Testis (tissue), 3 donors: ENCODE data around the gene BTD. TPM values are rescaled to one million over a fixed set of nuclear protein-coding genes. Genes with fewer than 3 reads are reported as not detected.

Source experiments
- DNase-seq: peaks from one replicate; pipeline ENCODE4 v3.0.0-alpha.2; 2019
- H3K27ac ChIP-seq, 2 donors: fragments of 200-600 bp; sonication (generic); one replicate each; pipeline ENCODE4 v1.5.1; 2019
- H3K27me3 ChIP-seq: fragments of 200-600 bp; sonication (generic); one replicate; pipeline ENCODE4 v1.5.1; 2019
- H3K36me3 ChIP-seq: fragments of 200-600 bp; sonication (generic); one replicate; pipeline ENCODE4 v1.5.1; 2017; ENCODE audit warnings: low read depth; ENCODE audit errors: missing control alignments
- H3K4me1 ChIP-seq: fragments of 200-600 bp; sonication (generic); one replicate; pipeline ENCODE4 v1.5.1; 2019
- H3K4me3 ChIP-seq, 2 donors: fragments of 200-600 bp; sonication (generic); one replicate each; pipeline ENCODE4 v1.5.1; 2017 to 2019
- H3K9me3 ChIP-seq: fragments of 200-600 bp; sonication (generic); one replicate; pipeline ENCODE4 v1.5.1; 2017
- POLR2A ChIP-seq: fragments of 450-650 bp; IDR thresholded peaks from one replicate; pipeline ENCODE4 v1.6.1; 2017; ENCODE audit warnings: antibody characterized with exemption, mild to moderate bottlenecking, moderate library complexity
- WGBS, 2 donors: methylation state at CpG; one replicate each; pipeline ENCODE4 v1.1.5; 2018; 5-methylcytosine and 5-hydroxymethylcytosine counted together
- intact Hi-C: fragments of 100-400 bp; cut with DNase I; formaldehyde crosslinking; loops from one replicate; pipeline ENCODE4 v1.15.1; 2023; ENCODE audit warnings: low total_unique reads
- polyA plus RNA-seq: library from polyadenylated mRNA; stranded (reverse); fragments of 350-450 nt; fragmentation: Illumina TruSeq; extraction: RNeasy Lipid Tissue Mini Kit (QIAGEN cat#74804); gene quantifications from one replicate; pipeline ENCODE4 v1.2.3, GENCODE V29; 2014; ENCODE audit warnings: low read depth, low replicate concordance; ENCODE audit not compliant: insufficient read depth
- total RNA-seq, 2 donors: library from RNA; depleted of rRNA; stranded (reverse); fragments of >200 nt; gene quantifications; one replicate each; pipeline ENCODE4 v1.2.3, GENCODE V29; 2016
- TF ChIP-seq, protein P1 (sequence below), 3 experiments: fragments of 450-650 bp in 2 of 3; fragments of 200-600 bp in 1 of 3; sonication (generic) in 1 of 3; IDR thresholded peaks; one replicate each; pipeline ENCODE4 v1.5.1; 2016 to 2019; ENCODE audit warnings: antibody characterized with exemption in 3 of 3, mild to moderate bottlenecking in 2 of 3, moderate library complexity in 1 of 3

The BTD gene
- total and polyA plus RNA-seq, 3 donors from 2014 or later = 31.3 to 54.7 (median 44.7) TPM

DNA sequence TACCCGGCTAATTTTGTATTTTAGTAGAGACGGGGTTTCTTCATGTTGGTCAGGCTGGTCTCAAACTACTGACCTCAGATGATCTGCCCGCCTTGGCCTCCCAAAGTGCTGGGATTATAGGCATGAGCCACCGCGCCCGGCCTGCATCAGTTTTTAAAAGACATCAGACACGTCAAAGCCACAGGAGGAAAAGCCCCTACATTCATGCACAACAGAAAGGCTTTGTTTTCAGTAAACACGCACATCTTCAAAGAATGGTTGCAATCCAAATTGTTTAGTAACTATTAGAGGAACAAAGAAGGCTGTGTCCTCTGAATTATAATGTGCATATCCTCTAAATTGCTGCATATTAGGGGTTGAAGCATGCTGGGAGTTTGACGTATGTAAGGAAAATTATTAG lies 53.3 kb downstream of the BTD start:
- WGBS, 2 donors = 75 to 90% methylated on average over 9 of the region's 9 CpGs
- H3K36me3 ChIP-seq = no peaks in the 10 kb centered on the region

DNA sequence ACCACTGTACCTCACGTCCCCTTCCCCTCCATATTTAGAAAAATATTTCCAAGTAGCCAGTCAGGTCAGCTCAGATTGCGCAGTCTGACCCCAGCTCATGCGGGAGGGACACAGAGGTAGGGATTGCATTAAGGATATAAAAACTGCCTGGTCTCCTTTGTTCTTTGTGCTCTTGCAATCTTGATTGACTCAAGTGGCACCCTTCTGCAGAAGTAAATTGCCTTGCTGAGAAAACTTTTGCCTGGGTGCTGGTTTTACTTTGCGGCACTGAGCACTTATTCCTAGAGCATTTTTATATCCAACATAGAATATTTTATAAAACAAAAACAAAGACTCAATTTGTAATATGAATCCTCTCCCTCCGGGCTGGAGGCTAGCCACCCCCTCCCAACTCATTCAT lies 54.8 kb downstream of the BTD start:
- Histone ChIP-seq H3K4me1 (no peaks in the 10 kb centered on the region), H3K4me3 (no peak overlapping the region), H3K36me3 (no peaks in the 10 kb centered on the region), H3K9me3 (no peaks in the 10 kb centered on the region), H3K27ac (no peak overlapping the region), H3K27me3 (no peaks in the 10 kb centered on the region)
- intact Hi-C loops = no loop called here
- WGBS, 2 donors = 75 to 78% methylated on average over 5 of the region's 5 CpGs
- TF ChIP-seq, protein P1, sequence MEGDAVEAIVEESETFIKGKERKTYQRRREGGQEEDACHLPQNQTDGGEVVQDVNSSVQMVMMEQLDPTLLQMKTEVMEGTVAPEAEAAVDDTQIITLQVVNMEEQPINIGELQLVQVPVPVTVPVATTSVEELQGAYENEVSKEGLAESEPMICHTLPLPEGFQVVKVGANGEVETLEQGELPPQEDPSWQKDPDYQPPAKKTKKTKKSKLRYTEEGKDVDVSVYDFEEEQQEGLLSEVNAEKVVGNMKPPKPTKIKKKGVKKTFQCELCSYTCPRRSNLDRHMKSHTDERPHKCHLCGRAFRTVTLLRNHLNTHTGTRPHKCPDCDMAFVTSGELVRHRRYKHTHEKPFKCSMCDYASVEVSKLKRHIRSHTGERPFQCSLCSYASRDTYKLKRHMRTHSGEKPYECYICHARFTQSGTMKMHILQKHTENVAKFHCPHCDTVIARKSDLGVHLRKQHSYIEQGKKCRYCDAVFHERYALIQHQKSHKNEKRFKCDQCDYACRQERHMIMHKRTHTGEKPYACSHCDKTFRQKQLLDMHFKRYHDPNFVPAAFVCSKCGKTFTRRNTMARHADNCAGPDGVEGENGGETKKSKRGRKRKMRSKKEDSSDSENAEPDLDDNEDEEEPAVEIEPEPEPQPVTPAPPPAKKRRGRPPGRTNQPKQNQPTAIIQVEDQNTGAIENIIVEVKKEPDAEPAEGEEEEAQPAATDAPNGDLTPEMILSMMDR (IDR thresholded peaks at IDR 0.05) = no peak
- no peak for TF ChIP-seq POLR2A
- DNase-seq = no peak

More for the DNA sequence above, 53.3 kb downstream of the BTD start:
- H3K27ac ChIP-seq = no peak overlapping the region
- H3K4me3 ChIP-seq = no peak overlapping the region
- TF ChIP-seq POLR2A = no peak
- TF ChIP-seq, protein P1 (IDR thresholded peaks at IDR 0.05) = no peak
- intact Hi-C loops = no loop called here
- H3K27me3 ChIP-seq = no peaks in the 10 kb centered on the region
- no peaks in the 10 kb centered on the region for H3K4me1 ChIP-seq
- no peaks in the 10 kb centered on the region for H3K9me3 ChIP-seq
- DNase-seq = no peak

DNA sequence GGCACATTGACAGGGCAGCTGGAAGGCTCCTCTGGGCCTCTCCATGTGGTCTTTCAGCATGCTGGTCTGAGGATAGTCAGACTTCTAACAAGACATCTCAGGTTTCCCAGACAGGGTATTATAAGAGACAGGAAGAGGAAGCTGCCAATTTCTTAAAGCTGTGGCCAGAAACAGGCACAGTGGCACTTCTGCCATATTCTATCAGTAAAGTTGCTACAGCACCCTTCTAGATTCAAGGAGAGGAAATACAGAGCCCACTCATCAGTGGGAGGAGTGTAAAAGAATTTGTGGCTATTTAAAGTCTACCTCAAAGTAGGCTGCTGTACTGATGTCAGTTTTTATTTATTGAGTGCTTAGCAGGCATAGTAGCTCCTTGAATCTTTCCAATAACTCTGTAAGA lies 55.5 kb downstream of the BTD start:
- H3K9me3 ChIP-seq = no peaks in the 10 kb centered on the region
- no peak overlapping the region for H3K4me3 ChIP-seq
- intact Hi-C loops = no loop called here
- H3K36me3 ChIP-seq = no peaks in the 10 kb centered on the region
- no peaks in the 10 kb centered on the region for H3K27me3 ChIP-seq
- TF ChIP-seq POLR2A = no peak
- TF ChIP-seq, protein P1 (IDR thresholded peaks at IDR 0.05) = no peak
- H3K27ac ChIP-seq = no peak overlapping the region
- H3K4me1 ChIP-seq = no peaks in the 10 kb centered on the region
- DNase-seq = no peak

DNA sequence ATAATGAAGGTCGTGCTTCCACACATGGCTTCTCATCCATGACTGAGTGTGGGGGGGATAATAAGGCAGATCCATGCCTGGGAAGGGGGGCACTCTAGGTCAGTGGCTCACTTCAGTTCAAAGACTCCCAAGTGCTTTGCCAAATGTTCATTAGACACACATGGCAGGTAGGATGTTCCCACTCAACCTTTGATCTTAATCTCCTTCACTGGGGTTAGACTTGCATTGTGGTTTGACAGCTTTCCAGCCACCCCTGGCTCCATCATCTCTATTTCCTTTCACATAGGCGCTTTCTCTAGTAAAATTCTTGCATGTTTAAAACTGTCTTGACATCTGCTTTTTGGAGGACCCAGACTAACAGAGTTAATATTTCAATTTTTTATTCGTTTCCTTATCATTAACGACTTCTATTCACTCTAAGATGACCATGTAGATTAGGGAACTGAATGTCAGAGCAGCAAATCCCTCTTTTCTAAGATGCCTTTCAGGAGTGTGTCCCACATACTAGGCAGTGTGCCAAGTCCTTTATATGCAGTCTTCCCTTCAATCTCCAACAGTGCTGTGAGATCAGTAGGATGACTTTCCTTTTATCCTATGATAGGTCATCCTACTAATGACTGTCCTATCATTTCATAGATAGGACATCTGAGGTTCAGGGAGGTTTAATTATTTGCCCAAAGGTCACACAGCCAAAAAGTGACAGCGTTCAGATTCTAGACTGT lies 57.9 kb downstream of the BTD start:
- Histone ChIP-seq H3K27me3 (no peaks in the 10 kb centered on the region), H3K9me3 (no peaks in the 10 kb centered on the region), H3K36me3 (no peaks in the 10 kb centered on the region), H3K4me1 (no peaks in the 10 kb centered on the region), H3K27ac (no peak overlapping the region), H3K4me3 (no peak overlapping the region)
- DNase-seq = no peak
- intact Hi-C loops = no loop called here
- WGBS, 2 donors = 71 to 78% methylated on average over 5 of the region's 5 CpGs
- no peak for TF ChIP-seq POLR2A
- TF ChIP-seq, protein P1 (IDR thresholded peaks at IDR 0.05) = no peak
